ENCODE results near the gene CCNA1. TPM values are rescaled to one million over a fixed set of nuclear protein-coding genes. Genes with fewer than 3 reads are reported as not detected.

The CCNA1 gene
- total and polyA plus RNA-seq, 10 of the 15 experiments (the other 5 are each of a cell fraction or from before 2014, with no cell fraction given): 0.38 to 6.0 (median 1.1) TPM

GRCh38 chr13:36475468-36475867, 43.2 kb downstream of the CCNA1 start:
- H3K9me3 ChIP-seq (replicated peaks; ENCODE audit: control insufficient read depth, insufficient read depth, low read length): no peaks in the 10 kb centered on the region
- TF ChIP-seq RAD21 (IDR thresholded peaks at IDR 0.05; ENCODE audit: insufficient read depth, low read depth, low read length) (peak; percentile 38; the same call in 1 of the 2 replicates), SMARCA5 (IDR thresholded peaks at IDR 0.05) (no peak)
- TF ChIP-seq, protein P1, sequence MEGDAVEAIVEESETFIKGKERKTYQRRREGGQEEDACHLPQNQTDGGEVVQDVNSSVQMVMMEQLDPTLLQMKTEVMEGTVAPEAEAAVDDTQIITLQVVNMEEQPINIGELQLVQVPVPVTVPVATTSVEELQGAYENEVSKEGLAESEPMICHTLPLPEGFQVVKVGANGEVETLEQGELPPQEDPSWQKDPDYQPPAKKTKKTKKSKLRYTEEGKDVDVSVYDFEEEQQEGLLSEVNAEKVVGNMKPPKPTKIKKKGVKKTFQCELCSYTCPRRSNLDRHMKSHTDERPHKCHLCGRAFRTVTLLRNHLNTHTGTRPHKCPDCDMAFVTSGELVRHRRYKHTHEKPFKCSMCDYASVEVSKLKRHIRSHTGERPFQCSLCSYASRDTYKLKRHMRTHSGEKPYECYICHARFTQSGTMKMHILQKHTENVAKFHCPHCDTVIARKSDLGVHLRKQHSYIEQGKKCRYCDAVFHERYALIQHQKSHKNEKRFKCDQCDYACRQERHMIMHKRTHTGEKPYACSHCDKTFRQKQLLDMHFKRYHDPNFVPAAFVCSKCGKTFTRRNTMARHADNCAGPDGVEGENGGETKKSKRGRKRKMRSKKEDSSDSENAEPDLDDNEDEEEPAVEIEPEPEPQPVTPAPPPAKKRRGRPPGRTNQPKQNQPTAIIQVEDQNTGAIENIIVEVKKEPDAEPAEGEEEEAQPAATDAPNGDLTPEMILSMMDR (IDR thresholded peaks at IDR 0.05 in 2 of 3, conservative IDR thresholded peaks at IDR 0.05 in 1 of 3; ENCODE audit: control insufficient read depth in 2 of 3, extremely low read depth in 1 of 3, insufficient read depth in 1 of 3, low read depth in 3 of 3, low read length in 3 of 3): peak in 1 of 3 experiments; percentile 42; a peak in 2 of 6 replicates
- H3K79me2 ChIP-seq (ENCODE audit: control insufficient read depth, insufficient read depth, low read length): no peaks in the 10 kb centered on the region
- H3K36me3 ChIP-seq (ENCODE audit: control insufficient read depth in 2 of 2, insufficient read depth in 2 of 2, low read length in 1 of 2): no peaks in the 10 kb centered on the region
- intact Hi-C loops (cut with micrococcal nuclease; ENCODE audit: unreplicated experiment): loop anchor here (5.0 kb wide), 1 partner anchor 193 kb away; no protein-coding TSS in a partner anchor
- DNase-seq (ENCODE audit: low read depth, low spot score) (no peak), FAIRE-seq (no peak), ATAC-seq (0 out of 3 replicates have a peak, but pooled peaks have one; percentile 35)
- no peak overlapping the region for H2AFZ ChIP-seq (ENCODE audit: control insufficient read depth, low read depth, low read length)
- no peak overlapping the region for H3K4me2 ChIP-seq (ENCODE audit: control insufficient read depth, insufficient read depth)
- no TSS peak for BruUV-seq (replicated peaks)
- no peak overlapping the region for H3K27ac ChIP-seq (ENCODE audit: control insufficient read depth, insufficient read depth)
- SMC1A ChIA-PET (ENCODE audit: uncharacterized antibody, unreplicated experiment): interaction anchor here (1.1 kb wide), 1 partner anchor 191 kb away, joined by 3 read pairs; no protein-coding TSS in a partner anchor
- in situ Hi-C loops (cut with MboI): no loop called here
- no peak overlapping the region for H3K9ac ChIP-seq (ENCODE audit: control insufficient read depth, insufficient read depth, low read length)
- RAD21 ChIA-PET (ENCODE audit: unreplicated experiment): no interaction called here
- H3K4me3 ChIP-seq: no peak overlapping the region
- H3K4me1 ChIP-seq (ENCODE audit: control insufficient read depth, insufficient read depth, low read length): no peaks in the 10 kb centered on the region
- H4K20me1 ChIP-seq (ENCODE audit: control insufficient read depth, insufficient read depth): no peaks in the 10 kb centered on the region
- H3K27me3 ChIP-seq (replicated peaks in 1 of 2; ENCODE audit: control insufficient read depth in 2 of 2, insufficient read depth in 2 of 2, low read length in 1 of 2): no peaks in the 10 kb centered on the region
- WGBS (ENCODE audit: insufficient coverage, insufficient replicate concordance, low lambda C conversion rate, missing lambda C conversion rate): 45% methylated on average over 2 of the region's 2 CpGs
- POLR2A ChIA-PET: no interaction called here
- CTCF ChIA-PET: interaction anchor here (0.7 to 0.9 kb wide), 2 partner anchors 56 to 57 kb away, joined by 3 to 4 read pairs; no protein-coding TSS in a partner anchor

- FAIRE-seq (no peak), DNase-seq (ENCODE audit: low read depth, low spot score) (no peak), ATAC-seq (no peak)
- POLR2A ChIA-PET: no interaction called here
- RAD21 ChIA-PET (ENCODE audit: unreplicated experiment): no interaction called here
- intact Hi-C loops (cut with micrococcal nuclease; ENCODE audit: unreplicated experiment): loop anchor here (2.0 to 5.0 kb wide), 2 partner anchors 40 to 194 kb away; no protein-coding TSS in a partner anchor
- SMC1A ChIA-PET (ENCODE audit: uncharacterized antibody, unreplicated experiment): no interaction called here
- WGBS (ENCODE audit: insufficient coverage, insufficient replicate concordance, low lambda C conversion rate, missing lambda C conversion rate): 0% methylated on average over 2 of the region's 2 CpGs
- CTCF ChIA-PET: interaction anchor here (0.9 kb wide), 1 partner anchor 58 kb away, joined by 3 read pairs; no protein-coding TSS in a partner anchor
- Histone ChIP-seq H3K27me3 (replicated peaks in 1 of 2; ENCODE audit: control insufficient read depth in 2 of 2, insufficient read depth in 2 of 2, low read length in 1 of 2) (no peaks in the 10 kb centered on the region), H3K79me2 (ENCODE audit: control insufficient read depth, insufficient read depth, low read length) (no peaks in the 10 kb centered on the region), H3K4me1 (ENCODE audit: control insufficient read depth, insufficient read depth, low read length) (no peaks in the 10 kb centered on the region), H3K36me3 (ENCODE audit: control insufficient read depth in 2 of 2, insufficient read depth in 2 of 2, low read length in 1 of 2) (no peaks in the 10 kb centered on the region), H3K27ac (ENCODE audit: control insufficient read depth, insufficient read depth) (no peak overlapping the region), H3K9ac (ENCODE audit: control insufficient read depth, insufficient read depth, low read length) (no peak overlapping the region), H2AFZ (ENCODE audit: control insufficient read depth, low read depth, low read length) (no peak overlapping the region), H3K4me2 (ENCODE audit: control insufficient read depth, insufficient read depth) (no peak overlapping the region), H4K20me1 (ENCODE audit: control insufficient read depth, insufficient read depth) (no peaks in the 10 kb centered on the region), H3K9me3 (replicated peaks; ENCODE audit: control insufficient read depth, insufficient read depth, low read length) (no peaks in the 10 kb centered on the region), H3K4me3 (no peak overlapping the region)
- in situ Hi-C loops (cut with MboI): no loop called here
- no TSS peak for BruUV-seq (replicated peaks)
- TF ChIP-seq HDGF (IDR thresholded peaks at IDR 0.05) (no peak), JUND (IDR thresholded peaks at IDR 0.05; ENCODE audit: low read depth, low read length) (no peak), PRDM15 (CRISPR knock-in tag; IDR thresholded peaks at IDR 0.05) (no peak), NRF1 (conservative IDR thresholded peaks at IDR 0.05; ENCODE audit: low read depth, low read length) (no peak), RAD51 (IDR thresholded peaks at IDR 0.05) (no peak), RAD21 (IDR thresholded peaks at IDR 0.05; ENCODE audit: insufficient read depth, low read depth, low read length) (no peak), NR2C1 (IDR thresholded peaks at IDR 0.05) (no peak)
- TF ChIP-seq, protein P2, sequence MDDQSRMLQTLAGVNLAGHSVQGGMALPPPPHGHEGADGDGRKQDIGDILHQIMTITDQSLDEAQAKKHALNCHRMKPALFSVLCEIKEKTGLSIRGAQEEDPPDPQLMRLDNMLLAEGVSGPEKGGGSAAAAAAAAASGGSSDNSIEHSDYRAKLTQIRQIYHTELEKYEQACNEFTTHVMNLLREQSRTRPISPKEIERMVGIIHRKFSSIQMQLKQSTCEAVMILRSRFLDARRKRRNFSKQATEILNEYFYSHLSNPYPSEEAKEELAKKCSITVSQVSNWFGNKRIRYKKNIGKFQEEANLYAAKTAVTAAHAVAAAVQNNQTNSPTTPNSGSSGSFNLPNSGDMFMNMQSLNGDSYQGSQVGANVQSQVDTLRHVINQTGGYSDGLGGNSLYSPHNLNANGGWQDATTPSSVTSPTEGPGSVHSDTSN (IDR thresholded peaks at IDR 0.05; ENCODE audit: insufficient replicate concordance, low read depth, low read length): no peak
Measured at GRCh38 chr13:36476661-36477060, 44.4 kb downstream of the CCNA1 start.

All from GM12878 (cell line).